Tibial nerve (tissue), 4 donors: ENCODE data around the gene ZNF146. TPM values are rescaled to one million over a fixed set of nuclear protein-coding genes. Genes with fewer than 3 reads are reported as not detected.
"Not testable (repeated sequence)": the region's sequence is repeated elsewhere in the genome, so short reads cannot be mapped to it uniquely, and the experiment has no call there.

Experiments
- DNase-seq, 2 donors: peaks; one replicate each; pipeline ENCODE4 v3.0.0-alpha.2; 2019; ENCODE audit warnings: low spot score in 2 of 2
- H3K27ac ChIP-seq, 4 donors: fragments of 200-600 bp; sonication (generic) in 3 of 4; one replicate each; pipeline ENCODE4 v1.5.1; 2017 to 2019; ENCODE audit warnings: mild to moderate bottlenecking in 1 of 4
- H3K27me3 ChIP-seq, 2 donors: fragments of 200-600 bp; sonication (generic) in 1 of 2; one replicate each; pipeline versions ENCODE4 v1.5.1 to v1.6.0; 2017 to 2019
- H3K36me3 ChIP-seq, 3 donors: fragments of 200-600 bp; sonication (generic); one replicate each; pipeline ENCODE4 v1.5.1; 2018 to 2019
- H3K4me1 ChIP-seq, 4 donors: fragments of 200-600 bp; sonication (generic) in 3 of 4; one replicate each; pipeline ENCODE4 v1.5.1; 2017 to 2019
- H3K4me3 ChIP-seq, 4 donors: fragments of 200-600 bp; sonication (generic) in 3 of 4; one replicate each; pipeline ENCODE4 v1.5.1; 2017 to 2019; ENCODE audit warnings: mild to moderate bottlenecking in 1 of 4, moderate library complexity in 1 of 4
- H3K9me3 ChIP-seq, 4 donors: fragments of 200-600 bp; sonication (generic) in 3 of 4; one replicate each; pipeline ENCODE4 v1.5.1; 2017 to 2019
- EP300 ChIP-seq, 2 donors: sonication (generic); formaldehyde crosslinking; IDR thresholded peaks; one replicate each; pipeline ENCODE4 v1.6.1; 2017; ENCODE audit warnings: antibody characterized with exemption in 2 of 2, mild to moderate bottlenecking in 1 of 2
- POLR2A ChIP-seq, 2 donors: fragments of 450-650 bp; IDR thresholded peaks; one replicate each; pipeline ENCODE4 v1.6.1; 2017; ENCODE audit warnings: antibody characterized with exemption in 2 of 2, mild to moderate bottlenecking in 2 of 2, moderate library complexity in 2 of 2
- WGBS, 2 donors: methylation state at CpG; one replicate each; pipeline ENCODE4 v1.1.5; 2018; 5-methylcytosine and 5-hydroxymethylcytosine counted together
- total RNA-seq, 4 donors: library from RNA; depleted of rRNA; stranded (reverse); fragments of >200 nt; gene quantifications; one replicate each; pipeline ENCODE4 v1.1.0, GENCODE V29; 2016
- TF ChIP-seq, protein P1 (sequence below), 5 experiments: fragments of 200-600 bp in 3 of 5; fragments of 450-650 bp in 2 of 5; sonication (generic) in 3 of 5; IDR thresholded peaks; one replicate each; pipeline ENCODE4 v1.5.1; 2016 to 2019; ENCODE audit warnings: antibody characterized with exemption in 5 of 5, mild to moderate bottlenecking in 3 of 5, moderate library complexity in 2 of 5

ZNF146 gene
- total RNA-seq, 4 donors from 2014 or later = 52.2 to 66.1 (median 53.9) TPM

GRCh38 chr19:36182612-36183244 is 32.2 kb upstream of the ZNF146 start:
- Histone ChIP-seq H3K27ac (no peak overlapping the region), H3K36me3 (peaks cover 0 to 41% (median 0%) of the 10 kb centered on the region in 3 donors), H3K9me3 (no peaks in the 10 kb centered on the region), H3K4me3 (no peak overlapping the region), H3K4me1 (no peaks in the 10 kb centered on the region), H3K27me3 (no peaks in the 10 kb centered on the region)
- 84 to 87% methylated on average over 17 of the region's 17 CpGs for WGBS, 2 donors
- no peak for DNase-seq
- TF ChIP-seq, protein P1, sequence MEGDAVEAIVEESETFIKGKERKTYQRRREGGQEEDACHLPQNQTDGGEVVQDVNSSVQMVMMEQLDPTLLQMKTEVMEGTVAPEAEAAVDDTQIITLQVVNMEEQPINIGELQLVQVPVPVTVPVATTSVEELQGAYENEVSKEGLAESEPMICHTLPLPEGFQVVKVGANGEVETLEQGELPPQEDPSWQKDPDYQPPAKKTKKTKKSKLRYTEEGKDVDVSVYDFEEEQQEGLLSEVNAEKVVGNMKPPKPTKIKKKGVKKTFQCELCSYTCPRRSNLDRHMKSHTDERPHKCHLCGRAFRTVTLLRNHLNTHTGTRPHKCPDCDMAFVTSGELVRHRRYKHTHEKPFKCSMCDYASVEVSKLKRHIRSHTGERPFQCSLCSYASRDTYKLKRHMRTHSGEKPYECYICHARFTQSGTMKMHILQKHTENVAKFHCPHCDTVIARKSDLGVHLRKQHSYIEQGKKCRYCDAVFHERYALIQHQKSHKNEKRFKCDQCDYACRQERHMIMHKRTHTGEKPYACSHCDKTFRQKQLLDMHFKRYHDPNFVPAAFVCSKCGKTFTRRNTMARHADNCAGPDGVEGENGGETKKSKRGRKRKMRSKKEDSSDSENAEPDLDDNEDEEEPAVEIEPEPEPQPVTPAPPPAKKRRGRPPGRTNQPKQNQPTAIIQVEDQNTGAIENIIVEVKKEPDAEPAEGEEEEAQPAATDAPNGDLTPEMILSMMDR (IDR thresholded peaks at IDR 0.05) = no peak

- WGBS, 2 donors = 78 to 87% methylated on average over 10 of the region's 10 CpGs
- no peak for DNase-seq
- TF ChIP-seq POLR2A (IDR thresholded peaks at IDR 0.05) = no peak
- TF ChIP-seq EP300 (IDR thresholded peaks at IDR 0.05) = no peak
- TF ChIP-seq, protein P1 (IDR thresholded peaks at IDR 0.05) = no peak
- H3K27ac ChIP-seq = no peak overlapping the region
- H3K4me3 ChIP-seq = no peak overlapping the region
- no peaks in the 10 kb centered on the region for H3K9me3 ChIP-seq
- H3K4me1 ChIP-seq = no peaks in the 10 kb centered on the region
- peaks cover 0 to 42% (median 0%) of the 10 kb centered on the region in 3 donors for H3K36me3 ChIP-seq
- no peaks in the 10 kb centered on the region for H3K27me3 ChIP-seq
Observed at GRCh38 chr19:36183245-36183628, 31.7 kb upstream of the ZNF146 start.

DNA sequence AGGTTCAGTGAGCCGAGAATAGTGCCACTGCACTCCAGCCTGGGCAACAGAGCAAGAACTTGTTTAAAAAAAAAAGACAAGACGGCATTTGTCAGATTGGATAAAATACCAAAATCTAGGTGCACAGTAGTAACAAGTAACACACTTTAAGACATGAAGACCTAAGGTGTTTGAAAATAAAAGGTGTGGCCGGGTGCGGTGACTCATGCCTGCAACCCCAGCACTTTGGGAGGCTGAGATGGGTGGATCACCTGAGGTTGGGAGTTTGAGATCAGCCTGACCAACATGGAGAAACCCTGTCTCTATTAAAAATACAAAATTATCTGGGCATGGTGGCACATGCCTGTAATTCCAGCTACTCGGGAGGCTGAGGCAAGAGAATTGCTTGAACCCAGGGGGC is 28.2 kb upstream of the ZNF146 start:
- not testable (repeated sequence) for H3K9me3 ChIP-seq, H3K4me1 ChIP-seq, H3K27ac ChIP-seq, DNase-seq, H3K27me3 ChIP-seq, H3K4me3 ChIP-seq
- peaks cover 0 to 33% (median 0%) of the 10 kb centered on the region in 3 donors for H3K36me3 ChIP-seq
- WGBS, 2 donors = 89 to 92% methylated on average over 5 of the region's 5 CpGs

- DNase-seq = no peak
- 90 to 100% methylated on average over 2 of the region's 2 CpGs for WGBS, 2 donors
- TF ChIP-seq EP300 (IDR thresholded peaks at IDR 0.05) (no peak), POLR2A (IDR thresholded peaks at IDR 0.05) (no peak)
- TF ChIP-seq, protein P1 (IDR thresholded peaks at IDR 0.05) = no peak
- Histone ChIP-seq H3K9me3 (no peaks in the 10 kb centered on the region), H3K4me3 (no peak overlapping the region), H3K36me3 (peaks cover 0 to 26% (median 0%) of the 10 kb centered on the region in 3 donors), H3K27ac (no peak overlapping the region), H3K27me3 (no peaks in the 10 kb centered on the region), H3K4me1 (peaks cover 0 to 6% (median 0%) of the 10 kb centered on the region in 4 donors)
Observed at GRCh38 chr19:36196249-36196648, 18.7 kb upstream of the ZNF146 start.

DNA sequence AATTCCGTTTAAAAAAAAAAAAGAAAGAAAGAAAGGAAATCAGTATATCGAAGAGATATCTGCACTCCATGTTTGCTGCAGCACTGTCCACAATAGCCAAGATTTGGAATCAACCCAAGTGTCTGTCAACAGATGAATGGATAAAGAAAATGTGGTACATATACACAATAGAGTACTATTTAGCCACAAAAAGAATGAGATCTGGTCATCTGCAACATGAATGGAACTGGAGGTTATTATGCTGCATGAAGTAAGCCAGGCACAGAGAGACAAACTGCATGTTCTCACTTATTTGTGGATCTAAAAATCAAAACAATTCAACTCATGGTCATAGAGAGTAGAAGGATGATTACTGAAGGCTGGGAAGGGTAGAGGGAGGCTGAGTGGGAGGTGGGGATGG is 16.8 kb upstream of the ZNF146 start:
- WGBS, 2 donors = 45 to 54% methylated on average over 2 of the region's 2 CpGs
- H3K27me3 ChIP-seq = no peaks in the 10 kb centered on the region
- DNase-seq = no peak
- no peak for TF ChIP-seq POLR2A (IDR thresholded peaks at IDR 0.05)
- TF ChIP-seq EP300 (IDR thresholded peaks at IDR 0.05) = peak in 1 of 2 donors; percentile 13
- TF ChIP-seq, protein P1 (IDR thresholded peaks at IDR 0.05) = no peak
- peak overlapping the region in 2 of 4 donors; percentile 63 to 81 for H3K27ac ChIP-seq
- H3K36me3 ChIP-seq = peaks cover 0 to 30% (median 0%) of the 10 kb centered on the region in 3 donors
- H3K4me1 ChIP-seq = peaks cover 0 to 6% (median 0%) of the 10 kb centered on the region in 4 donors
- no peaks in the 10 kb centered on the region for H3K9me3 ChIP-seq
- no peak overlapping the region for H3K4me3 ChIP-seq
